GM23248 (cell line): ENCODE measurements around the gene NRDE2.

Experiments used
- EZH2 ChIP-seq: fragments of 200-600 bp; sonication (generic); IDR thresholded peaks from 2 replicates; pipeline ENCODE4 v1.6.1; 2018; ENCODE audit warnings: antibody characterized with exemption, mild to moderate bottlenecking; ENCODE audit not compliant: insufficient read depth, poor library complexity, severe bottlenecking
- EZH2phosphoT487 ChIP-seq: fragments of 200-600 bp; sonication (generic); IDR thresholded peaks from 2 replicates; pipeline ENCODE4 v1.6.1; 2018; ENCODE audit warnings: antibody characterized with exemption, moderate library complexity, mild to moderate bottlenecking, low read depth; ENCODE audit not compliant: insufficient read depth

GRCh38 chr14:90300611-90301047 is 31.1 kb downstream of the NRDE2 start:
- TF ChIP-seq EZH2 (no peak), EZH2phosphoT487 (no peak)
